K562 (cell line): ENCODE measurements around the gene CTDSP1. TPM values are rescaled to one million over a fixed set of nuclear protein-coding genes. Genes with fewer than 3 reads are reported as not detected.

Experiments
- CBX8 ChIP-seq: fragments of 200-600 bp; sonication (generic); IDR thresholded peaks from 2 replicates; pipeline ENCODE4 v1.6.1; 2012; ENCODE audit warnings: borderline replicate concordance, mixed run types, low read depth, mild to moderate bottlenecking, moderate library complexity, mixed read lengths, low read length, control low read depth, inconsistent platforms; ENCODE audit not compliant: poor library complexity, severe bottlenecking; ENCODE audit errors: extremely low read depth
- HNRNPL ChIP-seq: fragments of 200-400 bp; formaldehyde crosslinking; IDR thresholded peaks from 2 replicates; pipeline ENCODE4 v1.6.1; 2017; ENCODE audit warnings: low read depth, mild to moderate bottlenecking, low read length
- POLR2G ChIP-seq: fragments of 200-400 bp; formaldehyde crosslinking; IDR thresholded peaks from 2 replicates; pipeline ENCODE4 v1.6.1; 2017; ENCODE audit warnings: low read depth, mild to moderate bottlenecking, antibody characterized with exemption, low read length, moderate library complexity
- POLR3G ChIP-seq: IDR thresholded peaks from 2 replicates; pipeline ENCODE4 v1.6.1; 2011; ENCODE audit not compliant: insufficient read length, insufficient replicate concordance; ENCODE audit errors: extremely low read depth
- PRDM10 ChIP-seq: fragments of 450-650 bp; IDR thresholded peaks from 2 replicates; pipeline ENCODE4 v1.6.1; 2018; ENCODE audit not compliant: partially characterized antibody
- YBX1 ChIP-seq: fragments of 450-650 bp; IDR thresholded peaks from 2 replicates; pipeline ENCODE4 v1.7.1; 2016; ENCODE audit warnings: mild to moderate bottlenecking
- polyA plus RNA-seq, 8 experiments: library from polyadenylated mRNA; depleted of rRNA in 4 of 8; stranded (reverse) in 5 of 8; unstranded in 3 of 8; fragments of >200 nt; fragmentation: Nextera tagmentation in 2 of 8; fragmentation: Illumina TruSeq in 1 of 8; extraction: Ambion mirVana in 2 of 8; extraction: Trizol in 1 of 8; gene quantifications; 2 replicates each; pipeline versions ENCODE4 v1.2.1 to v1.2.3, GENCODE V29; 2011 to 2014; ENCODE audit warnings: inconsistent platforms in 1 of 8, missing spikeins in 1 of 8
- total RNA-seq, 7 experiments: library from RNA; depleted of rRNA in 6 of 7; stranded (reverse); fragments of >200 nt in 6 of 7; fragmentation: Illumina TruSeq in 2 of 7; extraction: Trizol in 2 of 7; gene quantifications; 2 replicates each; pipeline versions ENCODE4 v1.2.1 to v1.2.3, GENCODE V29; 2011 to 2021; ENCODE audit warnings: low replicate concordance in 1 of 7
- TF ChIP-seq, protein P1 (sequence below): fragments of 200-600 bp; sonication (generic); IDR thresholded peaks from one replicate; pipeline ENCODE4 v1.6.1; 2012; ENCODE audit warnings: mild to moderate bottlenecking, low read depth, low read length, inconsistent platforms
- TF ChIP-seq, protein P2 (sequence below): fragments of 450-650 bp; formaldehyde crosslinking; IDR thresholded peaks from 2 replicates; pipeline ENCODE4 v1.4.0; 2020; ENCODE audit warnings: mild to moderate bottlenecking, moderate library complexity

CTDSP1 gene
- total and polyA plus RNA-seq, 9 of the 15 experiments (the other 6 are each of a cell fraction or from before 2014, with no cell fraction given): 2.4 to 74.8 (median 45.8) TPM

- TF ChIP-seq, protein P1, sequence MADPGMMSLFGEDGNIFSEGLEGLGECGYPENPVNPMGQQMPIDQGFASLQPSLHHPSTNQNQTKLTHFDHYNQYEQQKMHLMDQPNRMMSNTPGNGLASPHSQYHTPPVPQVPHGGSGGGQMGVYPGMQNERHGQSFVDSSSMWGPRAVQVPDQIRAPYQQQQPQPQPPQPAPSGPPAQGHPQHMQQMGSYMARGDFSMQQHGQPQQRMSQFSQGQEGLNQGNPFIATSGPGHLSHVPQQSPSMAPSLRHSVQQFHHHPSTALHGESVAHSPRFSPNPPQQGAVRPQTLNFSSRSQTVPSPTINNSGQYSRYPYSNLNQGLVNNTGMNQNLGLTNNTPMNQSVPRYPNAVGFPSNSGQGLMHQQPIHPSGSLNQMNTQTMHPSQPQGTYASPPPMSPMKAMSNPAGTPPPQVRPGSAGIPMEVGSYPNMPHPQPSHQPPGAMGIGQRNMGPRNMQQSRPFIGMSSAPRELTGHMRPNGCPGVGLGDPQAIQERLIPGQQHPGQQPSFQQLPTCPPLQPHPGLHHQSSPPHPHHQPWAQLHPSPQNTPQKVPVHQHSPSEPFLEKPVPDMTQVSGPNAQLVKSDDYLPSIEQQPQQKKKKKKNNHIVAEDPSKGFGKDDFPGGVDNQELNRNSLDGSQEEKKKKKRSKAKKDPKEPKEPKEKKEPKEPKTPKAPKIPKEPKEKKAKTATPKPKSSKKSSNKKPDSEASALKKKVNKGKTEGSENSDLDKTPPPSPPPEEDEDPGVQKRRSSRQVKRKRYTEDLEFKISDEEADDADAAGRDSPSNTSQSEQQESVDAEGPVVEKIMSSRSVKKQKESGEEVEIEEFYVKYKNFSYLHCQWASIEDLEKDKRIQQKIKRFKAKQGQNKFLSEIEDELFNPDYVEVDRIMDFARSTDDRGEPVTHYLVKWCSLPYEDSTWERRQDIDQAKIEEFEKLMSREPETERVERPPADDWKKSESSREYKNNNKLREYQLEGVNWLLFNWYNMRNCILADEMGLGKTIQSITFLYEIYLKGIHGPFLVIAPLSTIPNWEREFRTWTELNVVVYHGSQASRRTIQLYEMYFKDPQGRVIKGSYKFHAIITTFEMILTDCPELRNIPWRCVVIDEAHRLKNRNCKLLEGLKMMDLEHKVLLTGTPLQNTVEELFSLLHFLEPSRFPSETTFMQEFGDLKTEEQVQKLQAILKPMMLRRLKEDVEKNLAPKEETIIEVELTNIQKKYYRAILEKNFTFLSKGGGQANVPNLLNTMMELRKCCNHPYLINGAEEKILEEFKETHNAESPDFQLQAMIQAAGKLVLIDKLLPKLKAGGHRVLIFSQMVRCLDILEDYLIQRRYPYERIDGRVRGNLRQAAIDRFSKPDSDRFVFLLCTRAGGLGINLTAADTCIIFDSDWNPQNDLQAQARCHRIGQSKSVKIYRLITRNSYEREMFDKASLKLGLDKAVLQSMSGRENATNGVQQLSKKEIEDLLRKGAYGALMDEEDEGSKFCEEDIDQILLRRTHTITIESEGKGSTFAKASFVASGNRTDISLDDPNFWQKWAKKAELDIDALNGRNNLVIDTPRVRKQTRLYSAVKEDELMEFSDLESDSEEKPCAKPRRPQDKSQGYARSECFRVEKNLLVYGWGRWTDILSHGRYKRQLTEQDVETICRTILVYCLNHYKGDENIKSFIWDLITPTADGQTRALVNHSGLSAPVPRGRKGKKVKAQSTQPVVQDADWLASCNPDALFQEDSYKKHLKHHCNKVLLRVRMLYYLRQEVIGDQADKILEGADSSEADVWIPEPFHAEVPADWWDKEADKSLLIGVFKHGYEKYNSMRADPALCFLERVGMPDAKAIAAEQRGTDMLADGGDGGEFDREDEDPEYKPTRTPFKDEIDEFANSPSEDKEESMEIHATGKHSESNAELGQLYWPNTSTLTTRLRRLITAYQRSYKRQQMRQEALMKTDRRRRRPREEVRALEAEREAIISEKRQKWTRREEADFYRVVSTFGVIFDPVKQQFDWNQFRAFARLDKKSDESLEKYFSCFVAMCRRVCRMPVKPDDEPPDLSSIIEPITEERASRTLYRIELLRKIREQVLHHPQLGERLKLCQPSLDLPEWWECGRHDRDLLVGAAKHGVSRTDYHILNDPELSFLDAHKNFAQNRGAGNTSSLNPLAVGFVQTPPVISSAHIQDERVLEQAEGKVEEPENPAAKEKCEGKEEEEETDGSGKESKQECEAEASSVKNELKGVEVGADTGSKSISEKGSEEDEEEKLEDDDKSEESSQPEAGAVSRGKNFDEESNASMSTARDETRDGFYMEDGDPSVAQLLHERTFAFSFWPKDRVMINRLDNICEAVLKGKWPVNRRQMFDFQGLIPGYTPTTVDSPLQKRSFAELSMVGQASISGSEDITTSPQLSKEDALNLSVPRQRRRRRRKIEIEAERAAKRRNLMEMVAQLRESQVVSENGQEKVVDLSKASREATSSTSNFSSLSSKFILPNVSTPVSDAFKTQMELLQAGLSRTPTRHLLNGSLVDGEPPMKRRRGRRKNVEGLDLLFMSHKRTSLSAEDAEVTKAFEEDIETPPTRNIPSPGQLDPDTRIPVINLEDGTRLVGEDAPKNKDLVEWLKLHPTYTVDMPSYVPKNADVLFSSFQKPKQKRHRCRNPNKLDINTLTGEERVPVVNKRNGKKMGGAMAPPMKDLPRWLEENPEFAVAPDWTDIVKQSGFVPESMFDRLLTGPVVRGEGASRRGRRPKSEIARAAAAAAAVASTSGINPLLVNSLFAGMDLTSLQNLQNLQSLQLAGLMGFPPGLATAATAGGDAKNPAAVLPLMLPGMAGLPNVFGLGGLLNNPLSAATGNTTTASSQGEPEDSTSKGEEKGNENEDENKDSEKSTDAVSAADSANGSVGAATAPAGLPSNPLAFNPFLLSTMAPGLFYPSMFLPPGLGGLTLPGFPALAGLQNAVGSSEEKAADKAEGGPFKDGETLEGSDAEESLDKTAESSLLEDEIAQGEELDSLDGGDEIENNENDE: no peak
- TF ChIP-seq PRDM10 (peak; percentile 28), HNRNPL (no peak; the same call in 1 of the 2 replicates), YBX1 (no peak), CBX8 (no peak), POLR2G (peak; percentile 78), POLR3G (no peak)
- TF ChIP-seq, protein P2, sequence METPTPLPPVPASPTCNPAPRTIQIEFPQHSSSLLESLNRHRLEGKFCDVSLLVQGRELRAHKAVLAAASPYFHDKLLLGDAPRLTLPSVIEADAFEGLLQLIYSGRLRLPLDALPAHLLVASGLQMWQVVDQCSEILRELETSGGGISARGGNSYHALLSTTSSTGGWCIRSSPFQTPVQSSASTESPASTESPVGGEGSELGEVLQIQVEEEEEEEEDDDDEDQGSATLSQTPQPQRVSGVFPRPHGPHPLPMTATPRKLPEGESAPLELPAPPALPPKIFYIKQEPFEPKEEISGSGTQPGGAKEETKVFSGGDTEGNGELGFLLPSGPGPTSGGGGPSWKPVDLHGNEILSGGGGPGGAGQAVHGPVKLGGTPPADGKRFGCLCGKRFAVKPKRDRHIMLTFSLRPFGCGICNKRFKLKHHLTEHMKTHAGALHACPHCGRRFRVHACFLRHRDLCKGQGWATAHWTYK (CRISPR knock-in tag): 0 out of 2 replicates have a peak, but pooled peaks have one; percentile 18
Observed at GRCh38 chr2:218395826-218396687, 3.6 kb upstream of the CTDSP1 start (continued).
